ENCODE data around the gene CIAO2A. TPM values are rescaled to one million over a fixed set of nuclear protein-coding genes. Genes with fewer than 3 reads are reported as not detected.

Gene CIAO2A
- total RNA-seq, 6 experiments from 2014 or later = 46.5 to 61.1 (median 53.2) TPM

- Mint-ChIP-seq H3K27me3 (ENCODE audit: insufficient read depth) (no peaks in the 10 kb centered on the region; the same call in 1 of the 2 replicates), H3K9me3 (no peaks in the 10 kb centered on the region), H3K4me3 (no peak overlapping the region), H3K36me3 (ENCODE audit: low read depth) (peaks cover 32% of the 10 kb centered on the region), H3K4me1 (ENCODE audit: low read depth) (no peaks in the 10 kb centered on the region), H3K27ac (no peak overlapping the region)
- no peak; the same call in 1 of the 2 replicates for TF ChIP-seq CTCF (IDR thresholded peaks at IDR 0.05)
- DNase-seq = no peak
Observed at GRCh38 chr15:64137226-64137833, 43.7 kb upstream of the CIAO2A start.

GRCh38 chr15:64136347-64136746, 42.7 kb upstream of the CIAO2A start:
- Mint-ChIP-seq H3K27ac (no peak overlapping the region), H3K36me3 (ENCODE audit: low read depth) (peaks cover 40% of the 10 kb centered on the region), H3K4me3 (no peak overlapping the region), H3K9me3 (no peaks in the 10 kb centered on the region), H3K4me1 (ENCODE audit: low read depth) (no peaks in the 10 kb centered on the region), H3K27me3 (ENCODE audit: insufficient read depth) (no peaks in the 10 kb centered on the region; the same call in 1 of the 2 replicates)
- no peak for DNase-seq
- no peak for TF ChIP-seq CTCF (IDR thresholded peaks at IDR 0.05)

GRCh38 chr15:64134345-64134829, 40.7 kb upstream of the CIAO2A start:
- Mint-ChIP-seq H3K9me3 (no peaks in the 10 kb centered on the region), H3K36me3 (ENCODE audit: low read depth) (peaks cover 46% of the 10 kb centered on the region), H3K27me3 (ENCODE audit: insufficient read depth) (no peaks in the 10 kb centered on the region; the same call in 1 of the 2 replicates), H3K4me1 (ENCODE audit: low read depth) (no peaks in the 10 kb centered on the region), H3K4me3 (no peak overlapping the region), H3K27ac (no peak overlapping the region)
- TF ChIP-seq CTCF (IDR thresholded peaks at IDR 0.05) = no peak
- DNase-seq = no peak

GRCh38 chr15:64133623-64134344, 40.1 kb upstream of the CIAO2A start:
- DNase-seq = no peak
- Mint-ChIP-seq H3K36me3 (ENCODE audit: low read depth) (peaks cover 46% of the 10 kb centered on the region), H3K27ac (no peak overlapping the region), H3K27me3 (ENCODE audit: insufficient read depth) (no peaks in the 10 kb centered on the region; the same call in 1 of the 2 replicates), H3K4me1 (ENCODE audit: low read depth) (no peaks in the 10 kb centered on the region), H3K4me3 (no peak overlapping the region), H3K9me3 (no peaks in the 10 kb centered on the region)
- no peak for TF ChIP-seq CTCF (IDR thresholded peaks at IDR 0.05)

- DNase-seq = no peak
- H3K36me3 Mint-ChIP-seq (ENCODE audit: low read depth) = peaks cover 56% of the 10 kb centered on the region
- H3K27ac Mint-ChIP-seq = no peak overlapping the region
- no peak overlapping the region for H3K4me3 Mint-ChIP-seq
- no peak for TF ChIP-seq CTCF (IDR thresholded peaks at IDR 0.05)
- H3K27me3 Mint-ChIP-seq (ENCODE audit: insufficient read depth) = no peaks in the 10 kb centered on the region; the same call in 1 of the 2 replicates
- H3K4me1 Mint-ChIP-seq (ENCODE audit: low read depth) = no peaks in the 10 kb centered on the region
- no peaks in the 10 kb centered on the region for H3K9me3 Mint-ChIP-seq
Observed at GRCh38 chr15:64132217-64132616, 38.6 kb upstream of the CIAO2A start.

All from HFFc6 (cell line).